A549 (cell line): ENCODE results near the gene TTN. TPM values are rescaled to one million over a fixed set of nuclear protein-coding genes. Genes with fewer than 3 reads are reported as not detected.

Experiments
- ATAC-seq, 2 experiments: fragments of 200-7000 bp in 1 of 2; fragments of >200 bp in 1 of 2; cut with Nextera tagmentation in 1 of 2; cut with Tn5 transposase in 1 of 2; 3 replicates each; pipeline versions ENCODE4 v1.8.0 to v1.9.1; 2018 to 2020; ENCODE audit warnings: mild to moderate bottlenecking in 1 of 2, moderate library complexity in 1 of 2
- CTCF ChIA-PET: fragments of 300-600 bp; sonication (Branson Sonifier 250); formaldehyde crosslinking; extraction: SDS; loops from one replicate; lab custom pipeline; 2021; ENCODE audit warnings: antibody characterized with exemption, inconsistent platforms; lab: Yijun Ruan, JAX
- POLR2A ChIA-PET: fragments of 350-600 bp; formaldehyde crosslinking; extraction: SDS; loops from one replicate; lab custom pipeline; 2021; ENCODE audit warnings: antibody characterized with exemption, inconsistent platforms; lab: Yijun Ruan, JAX
- DNase-seq, 2 experiments: peaks; one replicate each; pipeline versions ENCODE4 v3.0.0 to v3.0.0-alpha.2; 2011 to 2016; ENCODE audit warnings: low read depth in 1 of 2, low spot score in 1 of 2
- FAIRE-seq: peaks from 2 replicates; lab custom pipeline; 2011; peaks lifted over from hg19 to GRCh38; lab: Jason Lieb, UNC
- H3K27ac ChIP-seq, 2 experiments: fragments of >200 bp; sonication (Bioruptor Twin); formaldehyde crosslinking; 3 replicates each; pipeline ENCODE4 v1.5.1; 2016 to 2017
- H3K4me1 ChIP-seq: fragments of >200 bp; sonication (Bioruptor Twin); formaldehyde crosslinking; 3 replicates; pipeline ENCODE4 v1.6.1; 2016
- H3K4me2 ChIP-seq: fragments of >200 bp; sonication (Bioruptor Twin); formaldehyde crosslinking; 3 replicates; pipeline ENCODE4 v1.6.1; 2016
- H3K4me3 ChIP-seq: fragments of >200 bp; sonication (Bioruptor Twin); formaldehyde crosslinking; 3 replicates; pipeline ENCODE4 v1.5.1; 2016
- H3K9me3 ChIP-seq: fragments of >200 bp; sonication (Bioruptor Twin); formaldehyde crosslinking; 3 replicates; pipeline ENCODE4 v1.6.1; 2016
- CBX2 ChIP-seq: fragments of 200-600 bp; sonication (generic); IDR thresholded peaks from 2 replicates; pipeline ENCODE4 v1.6.1; 2016; ENCODE audit warnings: low read depth, mild to moderate bottlenecking, borderline replicate concordance
- CEBPB ChIP-seq, 2 experiments: fragments of >200 bp in 1 of 2; sonication (Bioruptor Twin) in 1 of 2; formaldehyde crosslinking in 1 of 2; IDR thresholded peaks; 2 replicates each; pipeline ENCODE4 v1.6.1; 2012 to 2016
- CHD2 ChIP-seq: fragments of 150-350 bp; IDR thresholded peaks from 2 replicates; pipeline ENCODE4 v1.6.1; 2014; ENCODE audit warnings: low read length; ENCODE audit not compliant: partially characterized antibody
- FOSB ChIP-seq: fragments of 250-450 bp; sonication (Bioruptor Pico); IDR thresholded peaks from 2 replicates; pipeline ENCODE4 v1.5.0; 2020; ENCODE audit warnings: mild to moderate bottlenecking, moderate library complexity
- FOSL2 ChIP-seq, 2 experiments: fragments of 450-650 bp in 1 of 2; fragments of >200 bp in 1 of 2; sonication (Bioruptor Twin) in 1 of 2; formaldehyde crosslinking; IDR thresholded peaks; 2 replicates each; pipeline versions ENCODE4 v1.5.0 to v1.6.1; 2016 to 2020; ENCODE audit warnings: mild to moderate bottlenecking in 1 of 2, moderate library complexity in 1 of 2
- GATA3 ChIP-seq: IDR thresholded peaks from 2 replicates; pipeline ENCODE4 v1.6.1; 2012; ENCODE audit warnings: borderline replicate concordance
- HOXB13 ChIP-seq: fragments of 250-450 bp; sonication (Bioruptor Pico); IDR thresholded peaks from 2 replicates; pipeline ENCODE4 v1.5.0; 2020; ENCODE audit warnings: low read depth, mild to moderate bottlenecking, moderate library complexity
- KDM5A ChIP-seq: fragments of 200-600 bp; sonication (generic); IDR thresholded peaks from 2 replicates; pipeline ENCODE4 v1.6.1; 2016; ENCODE audit warnings: antibody characterized with exemption, mild to moderate bottlenecking
- MAZ ChIP-seq: fragments of 150-350 bp; IDR thresholded peaks from 2 replicates; pipeline ENCODE4 v1.6.1; 2014; ENCODE audit warnings: antibody characterized with exemption, low read depth, low read length, borderline replicate concordance
- NR3C1 ChIP-seq: fragments of >200 bp; sonication (Bioruptor Twin); formaldehyde crosslinking; IDR thresholded peaks from 3 replicates; pipeline ENCODE4 v1.6.1; 2017
- POLR2A ChIP-seq: IDR thresholded peaks from 2 replicates; pipeline ENCODE4 v1.6.1; 2012; ENCODE audit warnings: mild to moderate bottlenecking, low read length
- POLR2AphosphoS2 ChIP-seq: conservative IDR thresholded peaks from 2 replicates; pipeline ENCODE4 v1.6.1; 2012; ENCODE audit warnings: low read length, improper control_type of control experiment, inconsistent platforms
- RCOR1 ChIP-seq: fragments of 150-350 bp; IDR thresholded peaks from 2 replicates; pipeline ENCODE4 v1.6.1; 2014; ENCODE audit warnings: antibody characterized with exemption, low read length, low read depth
- SMC3 ChIP-seq: fragments of >200 bp; sonication (Bioruptor Twin); formaldehyde crosslinking; IDR thresholded peaks from 3 replicates; pipeline ENCODE4 v1.6.1; 2018; ENCODE audit warnings: inconsistent platforms
- ZSCAN20 ChIP-seq: fragments of 250-450 bp; sonication (Bioruptor Pico); IDR thresholded peaks from 2 replicates; pipeline ENCODE4 v1.8.0; 2022; ENCODE audit warnings: mild to moderate bottlenecking, moderate library complexity
- WGBS: methylation state at CpG from one replicate; pipeline ENCODE4 v1.1.6; 2017; ENCODE audit errors: missing lambda C conversion rate; 5-methylcytosine and 5-hydroxymethylcytosine counted together
- polyA plus RNA-seq, 4 experiments: library from polyadenylated mRNA; depleted of rRNA in 3 of 4; stranded (reverse); fragments of >200 nt; fragmentation: RNase III in 1 of 4; extraction: RNeasy Plus Mini Kit Qiagen cat#74134 plus additional on column Dnase treatment in 1 of 4; gene quantifications; 2 replicates in 3 of 4; 3 replicates in 1 of 4; pipeline ENCODE4 v1.2.3, GENCODE V29; 2011 to 2017
- TF ChIP-seq, protein P1 (sequence below): fragments of 250-450 bp; sonication (Bioruptor Pico); IDR thresholded peaks from 2 replicates; pipeline ENCODE4 v1.5.0; 2021; ENCODE audit warnings: mild to moderate bottlenecking, moderate library complexity, borderline replicate concordance
- TF ChIP-seq, protein P2 (sequence below): IDR thresholded peaks from 2 replicates; pipeline ENCODE4 v1.6.1; 2012
- TF ChIP-seq, protein P3 (sequence below): fragments of 150-350 bp; IDR thresholded peaks from 2 replicates; pipeline ENCODE4 v1.6.1; 2014; ENCODE audit warnings: low read depth, mild to moderate bottlenecking, low read length
- TF ChIP-seq, protein P4 (sequence below): fragments of 200-600 bp; sonication (generic); IDR thresholded peaks from 2 replicates; pipeline ENCODE4 v1.6.1; 2016; ENCODE audit warnings: antibody characterized with exemption, mild to moderate bottlenecking, moderate library complexity

Gene TTN
- polyA plus RNA-seq, 2 of the 4 experiments (the other 2 are of a cell fraction), result under 0.01 TPM; not detected in 1

DNA sequence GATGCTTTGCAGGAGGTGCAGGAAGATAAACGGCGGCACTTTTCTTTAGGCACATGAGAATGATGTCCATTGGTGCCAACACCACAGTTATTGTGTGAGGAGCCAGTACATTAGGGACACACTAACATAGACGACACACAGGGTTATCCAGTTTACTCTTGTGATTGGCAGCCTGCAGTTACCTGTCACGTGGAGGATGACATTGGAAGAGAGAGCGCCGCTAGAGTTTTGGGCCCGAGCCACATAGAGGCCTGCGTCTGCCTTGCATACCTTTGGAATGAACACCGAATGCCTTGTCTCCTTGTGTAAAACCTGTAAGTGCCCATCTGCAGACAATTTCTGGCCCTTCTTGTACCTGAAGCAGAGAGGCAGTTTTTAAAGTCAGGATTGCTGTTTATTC, 26.9 kb upstream of the TTN start:
- Histone ChIP-seq H3K4me3 (no peak overlapping the region), H3K4me1 (no peaks in the 10 kb centered on the region), H3K9me3 (no peaks in the 10 kb centered on the region), H3K27ac (no peak overlapping the region), H3K4me2 (no peak overlapping the region)
- POLR2A ChIA-PET, result no interaction called here
- CTCF ChIA-PET, result no interaction called here
- FAIRE-seq (no peak), ATAC-seq (no peak; a peak in 1 of 6 replicates), DNase-seq (no peak)
- TF ChIP-seq FOSL2 (IDR thresholded peaks at IDR 0.05), result no peak
- no peak for TF ChIP-seq FOSL2 (CRISPR knock-in tag; IDR thresholded peaks at IDR 0.05)
- no peak for TF ChIP-seq ZSCAN20 (CRISPR knock-in tag)
- TF ChIP-seq, protein P1, sequence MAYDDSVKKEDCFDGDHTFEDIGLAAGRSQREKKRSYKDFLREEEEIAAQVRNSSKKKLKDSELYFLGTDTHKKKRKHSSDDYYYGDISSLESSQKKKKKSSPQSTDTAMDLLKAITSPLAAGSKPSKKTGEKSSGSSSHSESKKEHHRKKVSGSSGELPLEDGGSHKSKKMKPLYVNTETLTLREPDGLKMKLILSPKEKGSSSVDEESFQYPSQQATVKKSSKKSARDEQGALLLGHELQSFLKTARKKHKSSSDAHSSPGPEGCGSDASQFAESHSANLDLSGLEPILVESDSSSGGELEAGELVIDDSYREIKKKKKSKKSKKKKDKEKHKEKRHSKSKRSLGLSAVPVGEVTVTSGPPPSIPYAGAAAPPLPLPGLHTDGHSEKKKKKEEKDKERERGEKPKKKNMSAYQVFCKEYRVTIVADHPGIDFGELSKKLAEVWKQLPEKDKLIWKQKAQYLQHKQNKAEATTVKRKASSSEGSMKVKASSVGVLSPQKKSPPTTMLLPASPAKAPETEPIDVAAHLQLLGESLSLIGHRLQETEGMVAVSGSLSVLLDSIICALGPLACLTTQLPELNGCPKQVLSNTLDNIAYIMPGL (CRISPR knock-in tag), result no peak
- TF ChIP-seq MAZ, result no peak
- no peak for TF ChIP-seq POLR2AphosphoS2
- no peak for TF ChIP-seq CHD2
- TF ChIP-seq, protein P2, sequence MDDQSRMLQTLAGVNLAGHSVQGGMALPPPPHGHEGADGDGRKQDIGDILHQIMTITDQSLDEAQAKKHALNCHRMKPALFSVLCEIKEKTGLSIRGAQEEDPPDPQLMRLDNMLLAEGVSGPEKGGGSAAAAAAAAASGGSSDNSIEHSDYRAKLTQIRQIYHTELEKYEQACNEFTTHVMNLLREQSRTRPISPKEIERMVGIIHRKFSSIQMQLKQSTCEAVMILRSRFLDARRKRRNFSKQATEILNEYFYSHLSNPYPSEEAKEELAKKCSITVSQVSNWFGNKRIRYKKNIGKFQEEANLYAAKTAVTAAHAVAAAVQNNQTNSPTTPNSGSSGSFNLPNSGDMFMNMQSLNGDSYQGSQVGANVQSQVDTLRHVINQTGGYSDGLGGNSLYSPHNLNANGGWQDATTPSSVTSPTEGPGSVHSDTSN, result no peak
- no peak for TF ChIP-seq FOSB (CRISPR knock-in tag)
- TF ChIP-seq, protein P3, sequence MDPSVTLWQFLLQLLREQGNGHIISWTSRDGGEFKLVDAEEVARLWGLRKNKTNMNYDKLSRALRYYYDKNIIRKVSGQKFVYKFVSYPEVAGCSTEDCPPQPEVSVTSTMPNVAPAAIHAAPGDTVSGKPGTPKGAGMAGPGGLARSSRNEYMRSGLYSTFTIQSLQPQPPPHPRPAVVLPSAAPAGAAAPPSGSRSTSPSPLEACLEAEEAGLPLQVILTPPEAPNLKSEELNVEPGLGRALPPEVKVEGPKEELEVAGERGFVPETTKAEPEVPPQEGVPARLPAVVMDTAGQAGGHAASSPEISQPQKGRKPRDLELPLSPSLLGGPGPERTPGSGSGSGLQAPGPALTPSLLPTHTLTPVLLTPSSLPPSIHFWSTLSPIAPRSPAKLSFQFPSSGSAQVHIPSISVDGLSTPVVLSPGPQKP, result no peak
- no peak for TF ChIP-seq CBX2
- TF ChIP-seq CEBPB (IDR thresholded peaks at IDR 0.05), result no peak
- TF ChIP-seq NR3C1, result no peak
- TF ChIP-seq POLR2A, result no peak
- no peak for TF ChIP-seq GATA3
- no peak for TF ChIP-seq HOXB13 (CRISPR knock-in tag)
- no peak for TF ChIP-seq SMC3
- TF ChIP-seq, protein P4, sequence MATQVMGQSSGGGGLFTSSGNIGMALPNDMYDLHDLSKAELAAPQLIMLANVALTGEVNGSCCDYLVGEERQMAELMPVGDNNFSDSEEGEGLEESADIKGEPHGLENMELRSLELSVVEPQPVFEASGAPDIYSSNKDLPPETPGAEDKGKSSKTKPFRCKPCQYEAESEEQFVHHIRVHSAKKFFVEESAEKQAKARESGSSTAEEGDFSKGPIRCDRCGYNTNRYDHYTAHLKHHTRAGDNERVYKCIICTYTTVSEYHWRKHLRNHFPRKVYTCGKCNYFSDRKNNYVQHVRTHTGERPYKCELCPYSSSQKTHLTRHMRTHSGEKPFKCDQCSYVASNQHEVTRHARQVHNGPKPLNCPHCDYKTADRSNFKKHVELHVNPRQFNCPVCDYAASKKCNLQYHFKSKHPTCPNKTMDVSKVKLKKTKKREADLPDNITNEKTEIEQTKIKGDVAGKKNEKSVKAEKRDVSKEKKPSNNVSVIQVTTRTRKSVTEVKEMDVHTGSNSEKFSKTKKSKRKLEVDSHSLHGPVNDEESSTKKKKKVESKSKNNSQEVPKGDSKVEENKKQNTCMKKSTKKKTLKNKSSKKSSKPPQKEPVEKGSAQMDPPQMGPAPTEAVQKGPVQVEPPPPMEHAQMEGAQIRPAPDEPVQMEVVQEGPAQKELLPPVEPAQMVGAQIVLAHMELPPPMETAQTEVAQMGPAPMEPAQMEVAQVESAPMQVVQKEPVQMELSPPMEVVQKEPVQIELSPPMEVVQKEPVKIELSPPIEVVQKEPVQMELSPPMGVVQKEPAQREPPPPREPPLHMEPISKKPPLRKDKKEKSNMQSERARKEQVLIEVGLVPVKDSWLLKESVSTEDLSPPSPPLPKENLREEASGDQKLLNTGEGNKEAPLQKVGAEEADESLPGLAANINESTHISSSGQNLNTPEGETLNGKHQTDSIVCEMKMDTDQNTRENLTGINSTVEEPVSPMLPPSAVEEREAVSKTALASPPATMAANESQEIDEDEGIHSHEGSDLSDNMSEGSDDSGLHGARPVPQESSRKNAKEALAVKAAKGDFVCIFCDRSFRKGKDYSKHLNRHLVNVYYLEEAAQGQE, result no peak
- TF ChIP-seq KDM5A, result no peak
- WGBS, result 47% methylated on average over 9 of the region's 9 CpGs

DNA sequence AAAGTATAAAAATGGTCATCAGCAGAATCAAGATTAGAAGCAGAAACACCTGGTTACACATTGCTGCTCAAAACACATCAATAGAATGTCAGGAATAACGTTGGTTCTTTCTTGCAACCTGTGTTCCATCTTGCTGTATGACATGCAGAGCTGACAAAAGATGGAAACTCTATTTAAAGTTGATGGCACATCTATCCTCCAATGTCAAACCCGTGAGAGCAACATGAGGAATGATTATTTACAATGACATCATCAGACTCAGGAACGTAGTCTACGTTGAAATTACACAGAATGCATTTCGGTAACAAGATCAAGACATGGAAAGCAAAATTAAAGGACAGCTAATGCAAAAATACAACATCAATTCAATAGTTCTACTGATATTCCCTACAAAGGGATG, 26.2 kb upstream of the TTN start:
- ATAC-seq, result no peak
- no peaks in the 10 kb centered on the region for H3K9me3 ChIP-seq
- FAIRE-seq, result no peak
- no peak overlapping the region for H3K27ac ChIP-seq
- 43% methylated on average over 5 of the region's 5 CpGs for WGBS
- TF ChIP-seq KDM5A, result no peak
- no peak for TF ChIP-seq NR3C1
- TF ChIP-seq RCOR1, result no peak
- no peak overlapping the region for H3K4me2 ChIP-seq
- no peak overlapping the region for H3K4me3 ChIP-seq
- no peaks in the 10 kb centered on the region for H3K4me1 ChIP-seq
- DNase-seq, result no peak
- ChIA-PET CTCF (no interaction called here), POLR2A (no interaction called here)
